ENCODE measurements around the gene GPS2. TPM values are rescaled to one million over a fixed set of nuclear protein-coding genes. Genes with fewer than 3 reads are reported as not detected.

Gene GPS2
- total RNA-seq, 4 donors from 2014 or later = 69.5 to 130 (median 100) TPM

DNA sequence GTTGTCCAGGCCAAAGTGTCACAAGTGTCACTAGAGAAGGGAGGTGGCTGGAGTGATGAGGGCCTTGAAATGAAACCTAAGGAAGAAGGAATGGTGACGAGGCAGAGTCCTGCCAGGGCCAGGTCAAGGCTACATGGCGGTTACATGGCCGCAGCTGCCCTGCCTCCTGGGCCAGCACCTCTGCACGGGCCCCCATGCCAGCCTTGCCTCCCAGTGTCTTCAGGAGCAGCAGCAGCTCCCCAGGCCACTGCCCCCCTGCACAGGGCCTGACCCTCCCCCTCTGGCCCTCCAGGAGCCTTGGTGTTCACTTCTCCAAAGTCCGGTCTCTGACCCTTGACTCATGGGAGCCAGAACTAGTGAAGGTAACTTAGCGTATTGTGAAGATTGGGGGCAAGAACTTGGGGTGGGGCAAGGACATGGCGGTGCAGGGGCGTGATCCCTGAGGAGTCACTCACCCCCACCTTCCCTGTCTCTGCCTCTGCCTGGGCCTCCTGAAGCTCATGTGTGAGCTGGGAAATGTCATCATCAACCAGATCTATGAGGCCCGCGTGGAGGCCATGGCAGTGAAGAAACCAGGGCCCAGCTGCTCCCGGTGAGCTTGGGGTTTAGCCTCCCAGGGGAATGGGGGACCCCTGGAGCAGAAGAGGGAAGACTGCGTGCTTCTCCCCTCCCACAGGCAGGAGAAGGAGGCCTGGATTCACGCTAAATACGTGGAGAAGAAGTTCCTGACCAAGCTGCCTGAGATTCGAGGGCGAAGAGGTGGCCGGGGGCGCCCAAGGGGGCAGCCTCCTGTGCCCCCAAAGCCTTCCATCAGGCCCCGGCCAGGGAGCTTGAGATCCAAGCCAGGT lies 32.7 kb upstream of the GPS2 start:
- WGBS, 2 donors = 63 to 80% methylated on average over 14 to 18 of the region's 19 CpGs
- no peak for DNase-seq
- Histone ChIP-seq H3K27ac (no peak overlapping the region), H3K4me1 (peaks cover 20 to 24% of the 10 kb centered on the region in 2 donors), H3K36me3 (no peaks in the 10 kb centered on the region), H3K27me3 (no peaks in the 10 kb centered on the region), H3K9me3 (no peaks in the 10 kb centered on the region), H3K4me3 (replicated peaks in 1 of 3) (no peak overlapping the region)
- intact Hi-C loops (cut with DNase I) = no loop called here
- no peak for TF ChIP-seq POLR2A (IDR thresholded peaks at IDR 0.05)
- TF ChIP-seq, protein P1, sequence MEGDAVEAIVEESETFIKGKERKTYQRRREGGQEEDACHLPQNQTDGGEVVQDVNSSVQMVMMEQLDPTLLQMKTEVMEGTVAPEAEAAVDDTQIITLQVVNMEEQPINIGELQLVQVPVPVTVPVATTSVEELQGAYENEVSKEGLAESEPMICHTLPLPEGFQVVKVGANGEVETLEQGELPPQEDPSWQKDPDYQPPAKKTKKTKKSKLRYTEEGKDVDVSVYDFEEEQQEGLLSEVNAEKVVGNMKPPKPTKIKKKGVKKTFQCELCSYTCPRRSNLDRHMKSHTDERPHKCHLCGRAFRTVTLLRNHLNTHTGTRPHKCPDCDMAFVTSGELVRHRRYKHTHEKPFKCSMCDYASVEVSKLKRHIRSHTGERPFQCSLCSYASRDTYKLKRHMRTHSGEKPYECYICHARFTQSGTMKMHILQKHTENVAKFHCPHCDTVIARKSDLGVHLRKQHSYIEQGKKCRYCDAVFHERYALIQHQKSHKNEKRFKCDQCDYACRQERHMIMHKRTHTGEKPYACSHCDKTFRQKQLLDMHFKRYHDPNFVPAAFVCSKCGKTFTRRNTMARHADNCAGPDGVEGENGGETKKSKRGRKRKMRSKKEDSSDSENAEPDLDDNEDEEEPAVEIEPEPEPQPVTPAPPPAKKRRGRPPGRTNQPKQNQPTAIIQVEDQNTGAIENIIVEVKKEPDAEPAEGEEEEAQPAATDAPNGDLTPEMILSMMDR (IDR thresholded peaks at IDR 0.05) = no peak

- intact Hi-C loops (cut with DNase I) = no loop called here
Measured at GRCh38 chr17:7346761-7347614, 31.8 kb upstream of the GPS2 start.

DNA sequence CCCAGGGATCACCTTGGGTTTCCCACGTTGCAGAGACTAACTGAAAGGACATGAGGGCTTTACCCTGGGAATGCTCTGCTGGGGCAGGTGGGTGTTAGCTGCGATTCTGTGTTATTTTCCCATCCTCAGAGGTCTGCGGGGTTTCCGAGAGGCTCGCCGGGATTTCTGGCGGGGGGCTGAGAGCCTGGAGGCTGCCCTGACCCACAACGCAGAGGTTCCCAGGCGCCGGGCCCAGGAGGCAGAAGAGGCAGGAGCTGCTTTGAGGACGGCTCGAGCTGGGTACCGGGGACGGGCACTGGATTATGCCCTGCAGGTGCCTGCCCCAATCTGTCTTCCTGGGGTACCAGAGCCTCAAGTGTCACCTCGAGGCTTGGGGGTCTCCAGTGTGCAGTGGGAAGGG lies 28.1 kb upstream of the GPS2 start:
- WGBS, 2 donors = 65 to 82% methylated on average over 5 to 15 of the region's 15 CpGs
- no peak overlapping the region for H3K4me3 ChIP-seq (replicated peaks in 1 of 3)
- no peaks in the 10 kb centered on the region for H3K4me1 ChIP-seq
- DNase-seq = no peak
- H3K36me3 ChIP-seq = no peaks in the 10 kb centered on the region
- no peak for TF ChIP-seq POLR2A (IDR thresholded peaks at IDR 0.05)
- TF ChIP-seq, protein P1 (IDR thresholded peaks at IDR 0.05) = no peak
- no peak overlapping the region for H3K27ac ChIP-seq
- H3K9me3 ChIP-seq = no peaks in the 10 kb centered on the region
- intact Hi-C loops (cut with DNase I) = no loop called here
- H3K27me3 ChIP-seq = no peaks in the 10 kb centered on the region

More at GRCh38 chr17:7346761-7347614, 31.8 kb upstream of the GPS2 start:
- Histone ChIP-seq H3K27ac (no peak overlapping the region), H3K4me3 (replicated peaks in 1 of 3) (no peak overlapping the region), H3K27me3 (no peaks in the 10 kb centered on the region), H3K4me1 (peaks cover 14 to 19% of the 10 kb centered on the region in 2 donors), H3K9me3 (no peaks in the 10 kb centered on the region), H3K36me3 (no peaks in the 10 kb centered on the region)
- 71 to 84% methylated on average over 13 to 18 of the region's 18 CpGs for WGBS, 2 donors
- no peak for DNase-seq
- no peak for TF ChIP-seq POLR2A (IDR thresholded peaks at IDR 0.05)
- TF ChIP-seq, protein P1 (IDR thresholded peaks at IDR 0.05) = no peak

DNA sequence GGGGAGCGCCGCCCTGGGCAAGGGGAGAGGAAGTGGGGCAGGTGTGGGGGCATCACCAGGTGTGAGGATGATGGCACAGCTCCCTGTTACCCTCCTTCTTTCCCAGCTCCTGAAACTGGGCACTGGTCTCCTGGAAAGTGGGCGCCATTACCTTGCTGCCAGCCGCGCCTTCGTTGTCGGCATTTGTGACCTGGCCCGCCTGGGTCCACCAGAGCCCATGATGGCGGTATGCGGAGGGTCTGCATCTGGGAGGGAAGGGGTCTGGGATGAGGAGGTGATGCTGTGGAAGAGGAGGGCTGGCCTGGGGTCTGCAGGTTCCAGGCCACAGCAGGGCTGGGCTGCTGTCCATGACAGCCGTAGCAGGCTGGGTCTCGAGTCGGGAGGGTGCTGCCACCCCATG lies 26.7 kb upstream of the GPS2 start:
- H3K27ac ChIP-seq = no peak overlapping the region
- no peaks in the 10 kb centered on the region for H3K9me3 ChIP-seq
- H3K4me3 ChIP-seq (replicated peaks in 1 of 3) = no peak overlapping the region
- no peaks in the 10 kb centered on the region for H3K27me3 ChIP-seq
- no peaks in the 10 kb centered on the region for H3K4me1 ChIP-seq
- no peak for DNase-seq
- H3K36me3 ChIP-seq = no peaks in the 10 kb centered on the region
- intact Hi-C loops (cut with DNase I) = no loop called here
- 92 to 97% methylated on average over 5 to 11 of the region's 13 CpGs for WGBS, 2 donors
- TF ChIP-seq POLR2A (IDR thresholded peaks at IDR 0.05) = no peak
- TF ChIP-seq, protein P1 (IDR thresholded peaks at IDR 0.05) = no peak
